VCaP (cell line): ENCODE data around the gene GAS6.

Experiments
- H3K27ac ChIP-seq: fragments of 450-650 bp; 2 replicates; pipeline ENCODE4 v1.5.1; 2017
- CTCF ChIP-seq: fragments of 450-650 bp; conservative IDR thresholded peaks from 2 replicates; pipeline ENCODE4 v1.5.1; 2017; ENCODE audit warnings: mild to moderate bottlenecking, moderate library complexity

The GAS6 gene

GRCh38 chr13:113848431-113849260 is 15.2 kb downstream of the GAS6 start:
- TF ChIP-seq CTCF = no peak
- no peak overlapping the region for H3K27ac ChIP-seq

- no peak for TF ChIP-seq CTCF
- no peak overlapping the region for H3K27ac ChIP-seq
These were observed 15.9 kb downstream of the GAS6 start for GRCh38 chr13:113848020-113848419.

GRCh38 chr13:113846636-113847318 is 17.1 kb downstream of the GAS6 start:
- no peak for TF ChIP-seq CTCF
- H3K27ac ChIP-seq = no peak overlapping the region

- H3K27ac ChIP-seq = no peak overlapping the region
- TF ChIP-seq CTCF = no peak
These were observed 17.9 kb downstream of the GAS6 start for GRCh38 chr13:113845723-113846635.

GRCh38 chr13:113845055-113845454 is 18.8 kb downstream of the GAS6 start:
- TF ChIP-seq CTCF = no peak
- H3K27ac ChIP-seq = no peak overlapping the region

- H3K27ac ChIP-seq = no peak overlapping the region
- TF ChIP-seq CTCF = no peak
These were observed 19.9 kb downstream of the GAS6 start for GRCh38 chr13:113843864-113844556.
